Keratinocyte (primary cell): ENCODE results near the gene C4orf51.
A peak's percentile ranks its signal among the peaks of the same experiment; 100 is the strongest.

ENCODE experiments used
- CTCF ChIP-seq, 3 experiments: IDR thresholded peaks in 1 of 3; conservative IDR thresholded peaks in 1 of 3; optimal IDR thresholded peaks in 1 of 3; 2 replicates in 2 of 3; 3 replicates in 1 of 3; pipeline versions ENCODE3 to v1.5.1; 2011; ENCODE audit warnings: low read length in 3 of 3, mild to moderate bottlenecking in 3 of 3, moderate library complexity in 2 of 3, control low read depth in 1 of 3, inconsistent platforms in 1 of 3; ENCODE audit not compliant: insufficient read depth in 2 of 3; ENCODE audit errors: extremely low read depth in 1 of 3
- EZH2 ChIP-seq: IDR thresholded peaks from one replicate; pipeline ENCODE4 v1.6.1; 2012; ENCODE audit warnings: inconsistent platforms, mild to moderate bottlenecking, low read length, moderate library complexity

DNA sequence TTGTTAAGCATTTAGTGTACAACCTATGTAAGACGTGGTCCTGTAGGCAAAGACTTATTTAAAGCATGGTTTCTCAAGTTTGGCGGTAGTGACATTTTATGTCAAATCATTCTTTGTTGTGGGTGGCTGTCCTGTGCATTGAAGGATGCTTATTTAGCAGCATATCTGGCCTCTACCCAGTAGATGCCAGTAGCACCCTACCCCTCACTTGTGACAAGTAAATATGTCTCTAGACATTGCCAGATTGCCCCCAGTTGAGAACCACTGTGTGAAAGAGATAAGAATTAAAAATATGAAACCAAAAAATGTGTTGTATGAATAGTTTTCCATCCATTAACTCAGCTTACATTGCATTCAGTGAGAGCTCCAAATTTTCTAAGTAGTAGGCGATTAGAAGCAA, 35.2 kb upstream of the C4orf51 start:
- TF ChIP-seq CTCF (optimal IDR thresholded peaks at IDR 0.05 in 1 of 3, IDR thresholded peaks at IDR 0.05 in 1 of 3, conservative IDR thresholded peaks at IDR 0.05 in 1 of 3; ENCODE audit: extremely low read depth in 1 of 3, insufficient read depth in 2 of 3, low read length in 3 of 3), result peak in 1 of 3 experiments; percentile 21
- TF ChIP-seq EZH2, result no peak
